GM12878 (cell line): ENCODE results near the gene LRRC7. TPM values are rescaled to one million over a fixed set of nuclear protein-coding genes. Genes with fewer than 3 reads are reported as not detected.

Experiments
- ATAC-seq: fragments of 200-7000 bp; cut with Tn5 transposase; 3 replicates; pipeline ENCODE4 v1.9.1; 2020; ENCODE audit warnings: mild to moderate bottlenecking, moderate library complexity
- BruUV-seq: library from RNA; stranded (reverse); fragments of 400-500 nt; replicated peaks from 2 replicates; lab custom pipeline; 2021; lab: Mats Ljungman, UMichigan
- CTCF ChIA-PET: fragments of 300-600 bp; sonication (Branson Sonifier 250); formaldehyde crosslinking; extraction: SDS; loops from one replicate; lab custom pipeline; 2021; ENCODE audit warnings: inconsistent platforms; lab: Yijun Ruan, JAX
- POLR2A ChIA-PET: fragments of 350-600 bp; formaldehyde crosslinking; extraction: SDS; loops from one replicate; lab custom pipeline; 2021; ENCODE audit warnings: inconsistent platforms; lab: Charles Lee
- RAD21 ChIA-PET: fragments of 300-600 bp; sonication (Branson Sonifier 250); formaldehyde crosslinking; loops from one replicate; lab custom pipeline; 2023; ENCODE audit warnings: antibody characterized with exemption; ENCODE audit not compliant: unreplicated experiment; lab: Charles Lee
- SMC1A ChIA-PET: fragments of 300-600 bp; sonication (Branson Sonifier 250); formaldehyde crosslinking; loops from one replicate; lab custom pipeline; 2023; ENCODE audit not compliant: unreplicated experiment, uncharacterized antibody; lab: Charles Lee
- DNase-seq: peaks from one replicate; pipeline ENCODE4 v3.0.0-alpha.2; 2011; ENCODE audit warnings: low read depth, low spot score
- FAIRE-seq: peaks from 3 replicates; lab custom pipeline; 2011; peaks lifted over from hg19 to GRCh38; lab: Jason Lieb, UNC
- H2AFZ ChIP-seq: 2 replicates; pipeline ENCODE4 v1.6.0; 2011; ENCODE audit warnings: low read depth, low read length, control low read depth; ENCODE audit not compliant: control insufficient read depth
- H3K27ac ChIP-seq: 2 replicates; pipeline ENCODE4 v1.5.1; 2011; ENCODE audit warnings: control low read depth; ENCODE audit not compliant: control insufficient read depth, insufficient read depth
- H3K27me3 ChIP-seq, 2 experiments: replicated peaks in 1 of 2; 2 replicates each; pipeline versions ENCODE4 v1.6.0 to v1.6.1; 2011; ENCODE audit warnings: low read length in 1 of 2; ENCODE audit not compliant: control insufficient read depth in 2 of 2, insufficient read depth in 2 of 2
- H3K36me3 ChIP-seq, 2 experiments: 2 replicates each; pipeline ENCODE4 v1.5.1; 2011; ENCODE audit warnings: low read length in 1 of 2; ENCODE audit not compliant: control insufficient read depth in 2 of 2, insufficient read depth in 2 of 2
- H3K4me1 ChIP-seq: 2 replicates; pipeline ENCODE4 v1.6.1; 2011; ENCODE audit warnings: mild to moderate bottlenecking, low read length, moderate library complexity, mixed read lengths; ENCODE audit not compliant: control insufficient read depth, insufficient read depth
- H3K4me2 ChIP-seq: 2 replicates; pipeline ENCODE4 v1.6.0; 2011; ENCODE audit warnings: control low read depth; ENCODE audit not compliant: control insufficient read depth, insufficient read depth
- H3K4me3 ChIP-seq: fragments of 200-600 bp; sonication (generic); 2 replicates; pipeline ENCODE4 v1.5.1; 2016
- H3K79me2 ChIP-seq: 2 replicates; pipeline ENCODE4 v1.6.0; 2011; ENCODE audit warnings: low read length; ENCODE audit not compliant: control insufficient read depth, insufficient read depth
- H3K9ac ChIP-seq: 2 replicates; pipeline ENCODE4 v1.8.0; 2011; ENCODE audit warnings: low read length, control low read depth, mixed read lengths; ENCODE audit not compliant: control insufficient read depth, insufficient read depth
- H3K9me3 ChIP-seq: replicated peaks from 3 replicates; pipeline ENCODE4 v1.5.1; 2011; ENCODE audit warnings: mild to moderate bottlenecking, low read length; ENCODE audit not compliant: control insufficient read depth, insufficient read depth
- H4K20me1 ChIP-seq: 2 replicates; pipeline ENCODE4 v1.6.0; 2011; ENCODE audit not compliant: control insufficient read depth, insufficient read depth
- CEBPB ChIP-seq, 2 experiments: fragments of 150-350 bp in 1 of 2; IDR thresholded peaks; 2 replicates each; pipeline ENCODE4 v1.6.1; 2012 to 2014; ENCODE audit warnings: low read depth in 2 of 2, low read length in 2 of 2, borderline replicate concordance in 1 of 2, inconsistent platforms in 1 of 2
- CHD1 ChIP-seq: IDR thresholded peaks from 2 replicates; pipeline ENCODE4 v1.6.1; 2012; ENCODE audit warnings: low read depth, low read length, improper control_type of control experiment
- CREB1 ChIP-seq: IDR thresholded peaks from 2 replicates; pipeline ENCODE4 v1.6.1; 2012; ENCODE audit warnings: low read depth, mild to moderate bottlenecking, inconsistent platforms
- HDAC2 ChIP-seq: fragments of 200-600 bp; sonication (generic); IDR thresholded peaks from 2 replicates; pipeline ENCODE4 v1.6.1; 2017
- HDGF ChIP-seq: fragments of 450-650 bp; IDR thresholded peaks from 2 replicates; pipeline ENCODE4 v1.6.1; 2016; ENCODE audit warnings: antibody characterized with exemption
- NFIC ChIP-seq: IDR thresholded peaks from 2 replicates; pipeline ENCODE4 v1.6.1; 2012; ENCODE audit warnings: low read depth, mild to moderate bottlenecking, inconsistent platforms, low read length, moderate library complexity
- PAX8 ChIP-seq: fragments of 450-650 bp; IDR thresholded peaks from 2 replicates; pipeline ENCODE4 v1.6.1; 2017; ENCODE audit warnings: mild to moderate bottlenecking, moderate library complexity
- RFX5 ChIP-seq: IDR thresholded peaks from 2 replicates; pipeline ENCODE4 v1.6.1; 2011; ENCODE audit warnings: low read depth, low read length, improper control_type of control experiment
- SMC3 ChIP-seq: IDR thresholded peaks from 2 replicates; pipeline ENCODE4 v1.6.1; 2011; ENCODE audit warnings: low read length, improper control_type of control experiment, borderline replicate concordance
- SUPT20H ChIP-seq: IDR thresholded peaks from 2 replicates; pipeline ENCODE4 v1.6.1; 2011; ENCODE audit warnings: low read depth, mild to moderate bottlenecking, low read length, moderate library complexity, borderline replicate concordance; ENCODE audit not compliant: control insufficient read depth
- WGBS: methylation state at CpG from one replicate; pipeline ENCODE4 v1.1.6; 2016; ENCODE audit warnings: low lambda C conversion rate; ENCODE audit not compliant: insufficient replicate concordance, insufficient coverage; ENCODE audit errors: missing lambda C conversion rate; 5-methylcytosine and 5-hydroxymethylcytosine counted together
- in situ Hi-C: fragments of 300-500 bp; cut with MboI; formaldehyde crosslinking; loops from 9 replicates; pipeline ENCODE4 v1.14.3; 2018; ENCODE audit warnings: mixed read lengths
- intact Hi-C: fragments of 100-400 bp; cut with micrococcal nuclease; formaldehyde crosslinking; loops from one replicate; pipeline ENCODE4 v1.14.2; 2022; ENCODE audit not compliant: unreplicated experiment
- polyA plus RNA-seq, 11 experiments: library from polyadenylated mRNA; depleted of rRNA in 4 of 11; unstranded in 6 of 11; stranded (reverse) in 5 of 11; fragments of >200 nt; fragmentation: Nextera tagmentation in 4 of 11; fragmentation: Illumina TruSeq in 1 of 11; extraction: Ambion mirVana in 4 of 11; extraction: Trizol in 1 of 11; gene quantifications; 1 replicate in 1 of 11; 2 replicates in 10 of 11; pipeline versions ENCODE4 v1.2.1 to v1.2.3, GENCODE V29; 2011 to 2016; ENCODE audit warnings: inconsistent platforms in 2 of 11, missing spikeins in 2 of 11, low read depth in 1 of 11
- total RNA-seq, 4 experiments: library from RNA; depleted of rRNA in 3 of 4; stranded (reverse); fragments of >200 nt in 3 of 4; fragmentation: Illumina TruSeq in 1 of 4; extraction: Trizol in 1 of 4; gene quantifications; 2 replicates each; pipeline versions ENCODE4 v1.2.1 to v1.2.3, GENCODE V29; 2013 to 2021
- TF ChIP-seq, protein P1 (sequence below): IDR thresholded peaks from 2 replicates; pipeline ENCODE4 v1.6.1; 2011; ENCODE audit warnings: low read depth, low read length, improper control_type of control experiment, borderline replicate concordance

LRRC7 gene
- total and polyA plus RNA-seq, 10 of the 15 experiments (the other 5 are each of a cell fraction or from before 2014, with no cell fraction given) = 0.05 to 1.4 (median 0.24) TPM; not detected in 5

DNA sequence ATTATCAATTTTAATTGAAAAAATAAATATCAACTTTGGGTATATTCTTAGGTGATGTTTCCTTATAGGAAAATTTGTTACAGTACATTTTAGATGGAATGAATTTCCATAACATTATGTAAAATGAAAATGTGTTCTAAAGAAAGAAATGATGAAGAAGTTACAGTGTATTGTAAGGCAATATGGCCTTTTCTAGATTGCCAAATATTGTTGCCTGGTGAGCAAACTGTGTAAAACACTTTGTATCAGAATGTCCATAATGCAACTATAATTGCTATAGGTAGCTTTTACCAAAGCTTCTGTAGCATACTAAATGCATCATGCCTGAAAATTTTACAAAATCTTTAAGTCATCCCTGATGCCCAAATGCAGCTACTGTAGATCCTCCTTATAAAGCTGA is 285.0 kb downstream of the LRRC7 start (continued):
- TF ChIP-seq, protein P1, sequence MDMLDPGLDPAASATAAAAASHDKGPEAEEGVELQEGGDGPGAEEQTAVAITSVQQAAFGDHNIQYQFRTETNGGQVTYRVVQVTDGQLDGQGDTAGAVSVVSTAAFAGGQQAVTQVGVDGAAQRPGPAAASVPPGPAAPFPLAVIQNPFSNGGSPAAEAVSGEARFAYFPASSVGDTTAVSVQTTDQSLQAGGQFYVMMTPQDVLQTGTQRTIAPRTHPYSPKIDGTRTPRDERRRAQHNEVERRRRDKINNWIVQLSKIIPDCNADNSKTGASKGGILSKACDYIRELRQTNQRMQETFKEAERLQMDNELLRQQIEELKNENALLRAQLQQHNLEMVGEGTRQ = no peak
- TF ChIP-seq CREB1 (no peak), SUPT20H (no peak), HDAC2 (no peak), CEBPB (IDR thresholded peaks at IDR 0.05; ENCODE audit: borderline replicate concordance in 1 of 2, low read depth in 2 of 2, low read length in 2 of 2) (no peak)

DNA sequence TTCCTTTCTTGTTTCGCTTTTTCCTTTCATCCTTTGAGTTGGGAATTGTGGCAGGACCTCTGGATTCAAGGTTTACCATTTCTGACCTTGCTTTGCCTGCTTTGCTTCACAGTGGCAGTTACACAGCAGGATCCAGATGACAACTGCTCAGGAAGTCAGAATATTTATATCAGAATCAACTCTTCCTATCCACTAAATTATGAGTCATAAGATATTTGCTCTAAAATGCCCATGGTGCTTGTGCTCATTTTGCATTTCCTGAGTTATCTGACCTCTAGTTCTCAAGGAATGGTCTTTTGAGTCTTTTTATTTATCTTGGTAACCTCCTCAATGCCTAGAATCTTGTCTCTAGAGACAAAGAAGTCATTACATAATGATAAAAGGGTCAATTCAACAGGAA is 290.8 kb downstream of the LRRC7 start:
- no peaks in the 10 kb centered on the region for H3K36me3 ChIP-seq
- H3K4me2 ChIP-seq = no peak overlapping the region
- ChIA-PET POLR2A (no interaction called here), CTCF (no interaction called here), RAD21 (no interaction called here), SMC1A (no interaction called here)
- DNase-seq (no peak), FAIRE-seq (no peak), ATAC-seq (no peak)
- intact Hi-C loops (no loop called here), in situ Hi-C loops (no loop called here)
- WGBS = 20% methylated on average over 1 of the region's 1 CpG
- no peak overlapping the region for H3K9ac ChIP-seq
- no peaks in the 10 kb centered on the region for H3K27me3 ChIP-seq
- no peaks in the 10 kb centered on the region for H4K20me1 ChIP-seq
- BruUV-seq = no TSS peak
- no peak overlapping the region for H3K4me3 ChIP-seq
- no peak overlapping the region for H3K27ac ChIP-seq
- no peaks in the 10 kb centered on the region for H3K4me1 ChIP-seq
- H3K9me3 ChIP-seq = no peaks in the 10 kb centered on the region
- TF ChIP-seq PAX8 (no peak), HDGF (no peak), RFX5 (no peak), CHD1 (no peak), NFIC (no peak), SMC3 (no peak)
- no peak overlapping the region for H2AFZ ChIP-seq
- H3K79me2 ChIP-seq = no peaks in the 10 kb centered on the region
